ENCODE measurements around the gene MLH3. TPM values are rescaled to one million over a fixed set of nuclear protein-coding genes. Genes with fewer than 3 reads are reported as not detected.
A peak's percentile ranks its signal among the peaks of the same experiment; 100 is the strongest.
"Not testable (repeated sequence)": the region's sequence is repeated elsewhere in the genome, so short reads cannot be mapped to it uniquely, and the experiment has no call there.

The MLH3 gene
- total RNA-seq, 1 experiment from 2014 or later: 20.7 TPM

GRCh38 chr14:75030147-75030546 is 21.1 kb downstream of the MLH3 start:
- no peak for DNase-seq (ENCODE audit: low read depth)

- no peak for DNase-seq (ENCODE audit: low read depth)
Observed at GRCh38 chr14:75025876-75026275, 25.4 kb downstream of the MLH3 start.

- no peak for DNase-seq (ENCODE audit: low read depth)
Observed at GRCh38 chr14:75025082-75025481, 26.2 kb downstream of the MLH3 start.

- DNase-seq (ENCODE audit: low read depth): no peak
Observed at GRCh38 chr14:75023108-75023507, 28.2 kb downstream of the MLH3 start.

- DNase-seq (ENCODE audit: low read depth): no peak
Observed at GRCh38 chr14:75022655-75023054, 28.6 kb downstream of the MLH3 start.

- DNase-seq (ENCODE audit: low read depth): no peak
Observed at GRCh38 chr14:75018694-75019093, 32.6 kb downstream of the MLH3 start.

- no peak for DNase-seq (ENCODE audit: low read depth)
Observed at GRCh38 chr14:75016815-75017214, 34.5 kb downstream of the MLH3 start.

- no peak for DNase-seq (ENCODE audit: low read depth)
Observed at GRCh38 chr14:75015496-75015895, 35.8 kb downstream of the MLH3 start.

- no peak for DNase-seq (ENCODE audit: low read depth)
Observed at GRCh38 chr14:75013290-75013689, 38.0 kb downstream of the MLH3 start.

GRCh38 chr14:75011356-75011994 is 39.8 kb downstream of the MLH3 start:
- DNase-seq (ENCODE audit: low read depth): peak; percentile 85

GRCh38 chr14:75010472-75011093 is 40.7 kb downstream of the MLH3 start:
- DNase-seq (ENCODE audit: low read depth): no peak

- no peak for DNase-seq (ENCODE audit: low read depth)
Observed at GRCh38 chr14:75009176-75009575, 42.1 kb downstream of the MLH3 start.

- DNase-seq (ENCODE audit: low read depth): no peak
Observed at GRCh38 chr14:75005357-75005756, 45.9 kb downstream of the MLH3 start.

GRCh38 chr14:75003250-75004027 is 47.8 kb downstream of the MLH3 start:
- no peak for DNase-seq (ENCODE audit: low read depth)

GRCh38 chr14:75002392-75003249 is 48.6 kb downstream of the MLH3 start, which contains the start of gene EIF2B2:
EIF2B2 (plus strand) TSS chr14:75002921; CDS start chr14:75002991, 70 bp downstream.
- DNase-seq (ENCODE audit: low read depth): peak; percentile 95

GRCh38 chr14:75001899-75002298 is 49.4 kb downstream of the MLH3 start:
- DNase-seq (ENCODE audit: low read depth): no peak

GRCh38 chr14:75001261-75001660 is 50.0 kb downstream of the MLH3 start:
- no peak for DNase-seq (ENCODE audit: low read depth)

GRCh38 chr14:74995781-74996180 is 55.5 kb downstream of the MLH3 start:
- not testable (repeated sequence) for DNase-seq (ENCODE audit: low read depth)

GRCh38 chr14:74994182-74994581 is 57.1 kb downstream of the MLH3 start:
- DNase-seq (ENCODE audit: low read depth): not testable (repeated sequence)

GRCh38 chr14:74988993-74989392 is 62.3 kb downstream of the MLH3 start:
- no peak for DNase-seq (ENCODE audit: low read depth)

GRCh38 chr14:74988131-74988530 is 63.1 kb downstream of the MLH3 start:
- peak; percentile 98 for DNase-seq (ENCODE audit: low read depth)

GRCh38 chr14:74985806-74986205 is 65.5 kb downstream of the MLH3 start:
- no peak for DNase-seq (ENCODE audit: low read depth)

Measured in LHCN-M2 (cell line).